NCI-H1694 (cell line): ENCODE results near the gene RPS6KC1.
"Not testable (repeated sequence)": the region's sequence is repeated elsewhere in the genome, so short reads cannot be mapped to it uniquely, and the experiment has no call there.

Experiments
- DNase-seq: peaks from one replicate; lab custom pipeline; 2025; lab: John Stamatoyannopoulos, UW

The RPS6KC1 gene

GRCh38 chr1:213281640-213282301, 230.7 kb downstream of the RPS6KC1 start:
- DNase-seq: peak; percentile 87

GRCh38 chr1:213284626-213285025, 233.6 kb downstream of the RPS6KC1 start:
- DNase-seq: no peak

- DNase-seq: no peak
Observed at GRCh38 chr1:213286235-213286634, 235.2 kb downstream of the RPS6KC1 start.

- DNase-seq: no peak
Observed at GRCh38 chr1:213287987-213288386, 236.9 kb downstream of the RPS6KC1 start.

- DNase-seq: no peak
Observed at GRCh38 chr1:213291526-213291925, 240.5 kb downstream of the RPS6KC1 start.

DNA sequence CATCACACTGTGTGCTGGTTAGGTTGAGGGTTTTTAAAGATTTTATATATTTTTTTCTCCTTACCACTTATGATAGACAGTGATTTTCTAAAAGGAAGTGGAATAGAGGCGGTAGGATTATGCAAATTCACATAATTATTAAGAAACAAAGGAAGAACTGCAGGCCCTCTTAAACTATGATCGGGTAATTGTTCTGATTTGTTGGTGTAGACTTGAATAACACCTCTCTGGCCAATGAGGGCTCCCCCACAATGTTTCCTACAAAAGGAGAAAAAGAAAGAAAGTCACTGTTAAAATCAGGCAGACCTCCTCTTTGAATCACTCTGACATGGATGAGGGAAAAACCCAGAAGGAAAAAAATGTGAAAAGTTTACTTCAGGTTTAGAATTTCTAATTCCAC, 241.6 kb downstream of the RPS6KC1 start:
- no peak for DNase-seq

- DNase-seq: no peak
Observed at GRCh38 chr1:213295860-213296259, 244.8 kb downstream of the RPS6KC1 start.

- no peak for DNase-seq
Observed at GRCh38 chr1:213296558-213296957, 245.5 kb downstream of the RPS6KC1 start.

DNA sequence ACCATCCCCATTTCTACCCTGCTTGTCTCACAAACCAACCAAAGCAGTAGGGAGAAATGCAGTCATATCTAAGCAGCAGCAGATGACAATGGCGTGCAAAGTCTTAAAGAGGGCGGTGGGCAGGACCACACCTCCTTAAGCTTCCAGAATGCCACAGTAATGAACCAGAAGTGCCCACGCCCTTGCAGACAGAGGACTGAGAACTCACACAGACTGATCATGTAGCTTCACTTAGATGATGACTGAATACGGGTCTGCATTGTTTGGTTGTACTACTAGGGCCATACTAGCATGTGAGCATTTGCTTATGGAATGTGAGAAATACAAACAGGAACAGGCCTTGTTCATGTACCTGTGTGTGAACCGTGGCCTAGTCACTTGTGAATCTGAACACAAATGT, 246.0 kb downstream of the RPS6KC1 start:
- no peak for DNase-seq

DNA sequence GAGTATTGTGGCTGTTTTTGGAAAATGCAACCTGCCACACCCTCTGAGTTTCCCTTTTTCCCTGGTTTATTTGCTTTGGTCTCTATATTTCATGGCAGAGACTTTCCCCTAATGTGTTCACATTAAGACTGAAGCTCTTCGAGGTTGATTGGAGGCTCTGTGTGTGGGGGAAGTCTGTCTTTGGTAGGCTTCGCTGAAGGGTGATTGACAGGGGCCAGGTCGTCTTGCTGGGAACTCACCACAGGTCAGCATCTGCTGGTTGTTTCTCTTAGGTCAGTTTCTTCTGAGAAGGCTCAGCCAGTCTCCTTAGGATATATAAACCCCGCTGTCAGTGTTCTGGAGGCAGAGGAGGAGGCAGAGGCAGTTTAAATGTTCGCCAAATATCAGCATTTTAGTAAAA, 249.4 kb downstream of the RPS6KC1 start:
- DNase-seq: no peak

GRCh38 chr1:213301524-213301923, 250.5 kb downstream of the RPS6KC1 start:
- not testable (repeated sequence) for DNase-seq

GRCh38 chr1:213303286-213303685, 252.2 kb downstream of the RPS6KC1 start:
- no peak for DNase-seq

- DNase-seq: no peak
Observed at GRCh38 chr1:213315571-213315970, 264.5 kb downstream of the RPS6KC1 start.

GRCh38 chr1:213318458-213318857, 267.4 kb downstream of the RPS6KC1 start:
- not testable (repeated sequence) for DNase-seq

GRCh38 chr1:213320191-213320870, 269.3 kb downstream of the RPS6KC1 start:
- DNase-seq: no peak
